HCT116 (cell line): ENCODE measurements around the gene CCN5. TPM values are rescaled to one million over a fixed set of nuclear protein-coding genes. Genes with fewer than 3 reads are reported as not detected.

Experiments
- ATAC-seq: fragments of 200-7000 bp; cut with Tn5 transposase; 2 replicates; pipeline ENCODE4 v1.9.1; 2020; ENCODE audit warnings: mild to moderate bottlenecking, moderate library complexity
- BruUV-seq: library from RNA; stranded (reverse); fragments of 400-500 nt; replicated peaks from 2 replicates; lab custom pipeline; 2021; lab: Mats Ljungman, UMichigan
- CTCF ChIA-PET: fragments of 300-600 bp; sonication (Branson Sonifier 250); formaldehyde crosslinking; loops from one replicate; lab custom pipeline; 2021; ENCODE audit warnings: antibody characterized with exemption; lab: Charles Lee
- POLR2A ChIA-PET: fragments of 300-600, 350-600 bp; sonication (Branson Sonifier 250); formaldehyde crosslinking; loops from one replicate; lab custom pipeline; 2021; ENCODE audit warnings: antibody characterized with exemption; lab: Charles Lee
- RAD21 ChIA-PET, 2 experiments: fragments of 300-600 bp; sonication (Branson Sonifier 250); formaldehyde crosslinking; loops; one replicate each; lab custom pipeline; 2023; ENCODE audit warnings: low total read pairs in 2 of 2; ENCODE audit not compliant: uncharacterized antibody in 2 of 2, unreplicated experiment in 2 of 2, low non-redundant PET in 1 of 2; lab: Charles Lee
- DNase-seq: peaks from one replicate; pipeline ENCODE4 v3.0.0-alpha.2; 2010; ENCODE audit warnings: low read depth, low spot score
- H2AFZ ChIP-seq: fragments of 200-600 bp; shearing (Covaris generic), sonication (generic); 2 replicates; pipeline ENCODE4 v1.6.1; 2017; ENCODE audit warnings: low read depth, mixed run types, mixed read lengths, antibody characterized with exemption, low read length; ENCODE audit not compliant: poor library complexity, severe bottlenecking
- H3K27ac ChIP-seq: 2 replicates; pipeline ENCODE4 v1.5.1; 2012; ENCODE audit warnings: low read depth, low read length
- H3K27me3 ChIP-seq: fragments of 200-600 bp; sonication (generic); 2 replicates; pipeline ENCODE4 v1.6.1; 2016; ENCODE audit warnings: mixed run types, low read length, mixed read lengths; ENCODE audit not compliant: insufficient read depth
- H3K36me3 ChIP-seq, 2 experiments: fragments of 200-500 bp in 1 of 2; fragments of 200-600 bp in 1 of 2; sonication (Bioruptor generic) in 1 of 2; sonication (generic) in 1 of 2; 2 replicates each; pipeline versions ENCODE4 v1.5.1 to v1.6.1; 2014 to 2016; ENCODE audit warnings: low read length in 2 of 2, inconsistent platforms in 1 of 2, mixed read lengths in 1 of 2, mixed run types in 1 of 2; ENCODE audit not compliant: insufficient read depth in 2 of 2, control insufficient read depth in 1 of 2
- H3K4me1 ChIP-seq, 2 experiments: fragments of 200-600 bp in 1 of 2; sonication (generic) in 1 of 2; 2 replicates each; pipeline versions ENCODE4 v1.5.1 to v1.6.1; 2012 to 2017; ENCODE audit warnings: low read length in 2 of 2, inconsistent platforms in 1 of 2, mild to moderate bottlenecking in 1 of 2, mixed read lengths in 1 of 2, mixed run types in 1 of 2, moderate library complexity in 1 of 2; ENCODE audit not compliant: insufficient read depth in 2 of 2, control insufficient read depth in 1 of 2
- H3K4me2 ChIP-seq: fragments of 200-600 bp; sonication (generic); 2 replicates; pipeline ENCODE4 v1.6.1; 2017; ENCODE audit warnings: mixed run types, low read length, mixed read lengths
- H3K4me3 ChIP-seq, 2 experiments: fragments of 200-600 bp in 1 of 2; sonication (generic) in 1 of 2; replicated peaks in 1 of 2; 2 replicates each; pipeline ENCODE4 v1.5.1; 2011 to 2016; ENCODE audit warnings: low read length in 2 of 2, control low read depth in 1 of 2, low read depth in 1 of 2, mild to moderate bottlenecking in 1 of 2, mixed read lengths in 1 of 2, mixed run types in 1 of 2
- H3K79me2 ChIP-seq: fragments of 200-600 bp; sonication (generic); 2 replicates; pipeline ENCODE4 v1.6.1; 2017; ENCODE audit warnings: mild to moderate bottlenecking, mixed run types, low read length, moderate library complexity, mixed read lengths; ENCODE audit not compliant: insufficient read depth
- H3K9ac ChIP-seq: fragments of 200-600 bp; sonication (generic); 2 replicates; pipeline ENCODE4 v1.6.1; 2016; ENCODE audit warnings: low read length, mixed read lengths
- H3K9me2 ChIP-seq: fragments of 200-600 bp; sonication (generic), shearing (Covaris generic); 2 replicates; pipeline ENCODE4 v1.6.1; 2017; ENCODE audit warnings: mixed run types, mild to moderate bottlenecking, moderate library complexity; ENCODE audit not compliant: insufficient read depth
- H3K9me3 ChIP-seq, 2 experiments: fragments of 200-500 bp in 1 of 2; fragments of 200-600 bp in 1 of 2; sonication (Bioruptor generic) in 1 of 2; sonication (generic) in 1 of 2; 2 replicates each; pipeline ENCODE4 v1.6.1; 2014 to 2017; ENCODE audit warnings: low read length in 2 of 2, mixed read lengths in 2 of 2, inconsistent platforms in 1 of 2, low read depth in 1 of 2, mild to moderate bottlenecking in 1 of 2, mixed run types in 1 of 2, moderate library complexity in 1 of 2; ENCODE audit not compliant: control insufficient read depth in 1 of 2, insufficient read depth in 1 of 2
- H4K20me1 ChIP-seq: fragments of 200-600 bp; sonication (generic), shearing (Covaris generic); 2 replicates; pipeline ENCODE4 v1.6.1; 2017; ENCODE audit warnings: mixed run types, mild to moderate bottlenecking, moderate library complexity; ENCODE audit not compliant: insufficient read depth
- CEBPB ChIP-seq: IDR thresholded peaks from 2 replicates; pipeline ENCODE4 v1.6.1; 2012; ENCODE audit warnings: low read depth
- EGR1 ChIP-seq: IDR thresholded peaks from 2 replicates; pipeline ENCODE4 v1.6.1; 2012; ENCODE audit warnings: low read depth
- ELF1 ChIP-seq: IDR thresholded peaks from 2 replicates; pipeline ENCODE4 v1.6.1; 2012; ENCODE audit warnings: low read depth, borderline replicate concordance
- EZH2 ChIP-seq: fragments of 200-600 bp; sonication (generic); IDR thresholded peaks from 2 replicates; pipeline ENCODE4 v1.6.1; 2017; ENCODE audit warnings: antibody characterized with exemption, mixed run types
- FOSL1 ChIP-seq: IDR thresholded peaks from 2 replicates; pipeline ENCODE4 v1.6.1; 2012; ENCODE audit warnings: low read depth
- POLR2A ChIP-seq: IDR thresholded peaks from 2 replicates; pipeline ENCODE4 v1.7.0; 2011; ENCODE audit warnings: borderline replicate concordance; ENCODE audit not compliant: insufficient read depth, insufficient read length; ENCODE audit errors: extremely low read depth
- POLR2AphosphoS5 ChIP-seq: IDR thresholded peaks from 2 replicates; pipeline ENCODE4 v1.6.1; 2011; ENCODE audit warnings: mild to moderate bottlenecking, low read depth, low read length, moderate library complexity
- SRF ChIP-seq: IDR thresholded peaks from 2 replicates; pipeline ENCODE4 v1.6.1; 2012; ENCODE audit warnings: low read depth
- TCF7L2 ChIP-seq: IDR thresholded peaks from 2 replicates; pipeline ENCODE4 v1.7.0; 2011; ENCODE audit warnings: borderline replicate concordance, inconsistent platforms; ENCODE audit not compliant: insufficient read depth, insufficient read length; ENCODE audit errors: extremely low read depth
- ZFX ChIP-seq: fragments of 450-650 bp; IDR thresholded peaks from 2 replicates; pipeline ENCODE4 v1.6.1; 2017
- intact Hi-C: fragments of 100-400 bp; cut with micrococcal nuclease; formaldehyde crosslinking; loops from 2 replicates; pipeline ENCODE4 v1.10.0; 2022
- total RNA-seq: library from RNA; stranded (reverse); gene quantifications from one replicate; pipeline ENCODE4 v1.2.1, GENCODE V29; 2021; ENCODE audit not compliant: unreplicated experiment
- TF ChIP-seq, protein P1 (sequence below): IDR thresholded peaks from 2 replicates; pipeline ENCODE4 v1.6.1; 2012
- TF ChIP-seq, protein P2 (sequence below), 3 experiments: fragments of 200-600 bp in 1 of 3; sonication (generic) in 1 of 3; IDR thresholded peaks in 2 of 3; conservative IDR thresholded peaks in 1 of 3; 2 replicates each; pipeline ENCODE4 v1.5.1; 2012 to 2017; ENCODE audit warnings: low read depth in 2 of 3, low read length in 2 of 3, antibody characterized with exemption in 1 of 3, borderline replicate concordance in 1 of 3, control low read depth in 1 of 3, mild to moderate bottlenecking in 1 of 3, mixed read lengths in 1 of 3, mixed run types in 1 of 3, moderate library complexity in 1 of 3; ENCODE audit not compliant: insufficient read depth in 1 of 3

The CCN5 gene
- total RNA-seq, 1 experiment from 2014 or later = 0.20 TPM

- ATAC-seq = no peak
- Histone ChIP-seq H2AFZ (no peak overlapping the region), H3K79me2 (no peaks in the 10 kb centered on the region), H3K36me3 (no peaks in the 10 kb centered on the region), H3K4me3 (no peak overlapping the region), H3K27me3 (no peaks in the 10 kb centered on the region), H3K9me2 (no peaks in the 10 kb centered on the region), H3K4me2 (0 out of 2 replicates have a peak overlapping the region, but pooled peaks have one; percentile 52), H3K27ac (0 out of 2 replicates have a peak overlapping the region, but pooled peaks have one; percentile 0), H3K9ac (no peak overlapping the region), H3K9me3 (no peaks in the 10 kb centered on the region), H4K20me1 (no peaks in the 10 kb centered on the region), H3K4me1 (peaks cover 3 to 29% of the 10 kb centered on the region in 2 experiments; a peak in 3 of 4 replicates)
- no peak for TF ChIP-seq TCF7L2
- TF ChIP-seq POLR2AphosphoS5 = no peak
- no peak for TF ChIP-seq POLR2A
- no peak for TF ChIP-seq EZH2
- no peak for TF ChIP-seq ELF1
- TF ChIP-seq, protein P1, sequence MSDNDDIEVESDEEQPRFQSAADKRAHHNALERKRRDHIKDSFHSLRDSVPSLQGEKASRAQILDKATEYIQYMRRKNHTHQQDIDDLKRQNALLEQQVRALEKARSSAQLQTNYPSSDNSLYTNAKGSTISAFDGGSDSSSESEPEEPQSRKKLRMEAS = no peak
- no peak for TF ChIP-seq SRF
- no peak for TF ChIP-seq CEBPB
- TF ChIP-seq ZFX = no peak
- TF ChIP-seq, protein P2, sequence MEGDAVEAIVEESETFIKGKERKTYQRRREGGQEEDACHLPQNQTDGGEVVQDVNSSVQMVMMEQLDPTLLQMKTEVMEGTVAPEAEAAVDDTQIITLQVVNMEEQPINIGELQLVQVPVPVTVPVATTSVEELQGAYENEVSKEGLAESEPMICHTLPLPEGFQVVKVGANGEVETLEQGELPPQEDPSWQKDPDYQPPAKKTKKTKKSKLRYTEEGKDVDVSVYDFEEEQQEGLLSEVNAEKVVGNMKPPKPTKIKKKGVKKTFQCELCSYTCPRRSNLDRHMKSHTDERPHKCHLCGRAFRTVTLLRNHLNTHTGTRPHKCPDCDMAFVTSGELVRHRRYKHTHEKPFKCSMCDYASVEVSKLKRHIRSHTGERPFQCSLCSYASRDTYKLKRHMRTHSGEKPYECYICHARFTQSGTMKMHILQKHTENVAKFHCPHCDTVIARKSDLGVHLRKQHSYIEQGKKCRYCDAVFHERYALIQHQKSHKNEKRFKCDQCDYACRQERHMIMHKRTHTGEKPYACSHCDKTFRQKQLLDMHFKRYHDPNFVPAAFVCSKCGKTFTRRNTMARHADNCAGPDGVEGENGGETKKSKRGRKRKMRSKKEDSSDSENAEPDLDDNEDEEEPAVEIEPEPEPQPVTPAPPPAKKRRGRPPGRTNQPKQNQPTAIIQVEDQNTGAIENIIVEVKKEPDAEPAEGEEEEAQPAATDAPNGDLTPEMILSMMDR (IDR thresholded peaks at IDR 0.05 in 2 of 3, conservative IDR thresholded peaks at IDR 0.05 in 1 of 3; ENCODE audit: borderline replicate concordance in 1 of 3, insufficient read depth in 1 of 3, low read depth in 2 of 3, low read length in 2 of 3) = no peak
- TF ChIP-seq EGR1 = no peak
- no peak for TF ChIP-seq FOSL1
- no TSS peak for BruUV-seq
- ChIA-PET POLR2A (no interaction called here), RAD21 (no interaction called here), CTCF (interaction anchor here (0.8 to 1.3 kb wide), 2 partner anchors 11 to 51 kb away, joined by 3 read pairs; no protein-coding TSS in a partner anchor)
- intact Hi-C loops = no loop called here
- no peak for DNase-seq
These were observed 21.9 kb downstream of the CCN5 start for GRCh38 chr20:44737116-44737515.
